Measurements from ENCODE around the gene SPTLC3. TPM values are rescaled to one million over a fixed set of nuclear protein-coding genes. Genes with fewer than 3 reads are reported as not detected.

SPTLC3 gene
- total RNA-seq, 1 donor from 2014 or later = 18.7 TPM

DNA sequence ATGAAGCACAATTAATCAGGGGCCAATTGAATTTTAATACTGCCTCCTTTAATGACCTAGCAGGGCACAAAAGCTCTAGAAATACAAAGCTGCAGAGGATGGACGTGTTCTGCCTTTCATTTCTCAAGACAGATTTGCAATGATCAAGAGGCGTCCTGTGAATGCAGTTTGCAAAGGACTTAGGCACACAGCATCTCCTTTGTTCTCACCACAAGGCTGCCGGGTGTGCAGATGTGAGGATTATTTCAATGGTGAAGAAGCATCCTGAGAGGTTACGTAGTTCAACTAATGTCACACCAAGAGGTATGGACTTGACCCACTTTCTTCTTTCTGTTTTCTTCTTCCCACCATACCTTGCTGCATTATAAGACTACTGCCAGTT lies 42.9 kb upstream of the SPTLC3 start:
- Histone ChIP-seq H3K27me3 (ENCODE audit: low read depth) (no peaks in the 10 kb centered on the region), H3K4me3 (no peak overlapping the region), H3K4me1 (no peaks in the 10 kb centered on the region), H3K27ac (no peak overlapping the region), H3K9me3 (no peaks in the 10 kb centered on the region), H3K36me3 (no peaks in the 10 kb centered on the region)
- TF ChIP-seq, protein P1, sequence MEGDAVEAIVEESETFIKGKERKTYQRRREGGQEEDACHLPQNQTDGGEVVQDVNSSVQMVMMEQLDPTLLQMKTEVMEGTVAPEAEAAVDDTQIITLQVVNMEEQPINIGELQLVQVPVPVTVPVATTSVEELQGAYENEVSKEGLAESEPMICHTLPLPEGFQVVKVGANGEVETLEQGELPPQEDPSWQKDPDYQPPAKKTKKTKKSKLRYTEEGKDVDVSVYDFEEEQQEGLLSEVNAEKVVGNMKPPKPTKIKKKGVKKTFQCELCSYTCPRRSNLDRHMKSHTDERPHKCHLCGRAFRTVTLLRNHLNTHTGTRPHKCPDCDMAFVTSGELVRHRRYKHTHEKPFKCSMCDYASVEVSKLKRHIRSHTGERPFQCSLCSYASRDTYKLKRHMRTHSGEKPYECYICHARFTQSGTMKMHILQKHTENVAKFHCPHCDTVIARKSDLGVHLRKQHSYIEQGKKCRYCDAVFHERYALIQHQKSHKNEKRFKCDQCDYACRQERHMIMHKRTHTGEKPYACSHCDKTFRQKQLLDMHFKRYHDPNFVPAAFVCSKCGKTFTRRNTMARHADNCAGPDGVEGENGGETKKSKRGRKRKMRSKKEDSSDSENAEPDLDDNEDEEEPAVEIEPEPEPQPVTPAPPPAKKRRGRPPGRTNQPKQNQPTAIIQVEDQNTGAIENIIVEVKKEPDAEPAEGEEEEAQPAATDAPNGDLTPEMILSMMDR (IDR thresholded peaks at IDR 0.05) = no peak
- no peak for ATAC-seq
- intact Hi-C loops (cut with DNase I) = loop anchor here (10.0 kb wide), 1 partner anchor 139 kb away; no protein-coding TSS in a partner anchor
- DNase-seq = no peak

DNA sequence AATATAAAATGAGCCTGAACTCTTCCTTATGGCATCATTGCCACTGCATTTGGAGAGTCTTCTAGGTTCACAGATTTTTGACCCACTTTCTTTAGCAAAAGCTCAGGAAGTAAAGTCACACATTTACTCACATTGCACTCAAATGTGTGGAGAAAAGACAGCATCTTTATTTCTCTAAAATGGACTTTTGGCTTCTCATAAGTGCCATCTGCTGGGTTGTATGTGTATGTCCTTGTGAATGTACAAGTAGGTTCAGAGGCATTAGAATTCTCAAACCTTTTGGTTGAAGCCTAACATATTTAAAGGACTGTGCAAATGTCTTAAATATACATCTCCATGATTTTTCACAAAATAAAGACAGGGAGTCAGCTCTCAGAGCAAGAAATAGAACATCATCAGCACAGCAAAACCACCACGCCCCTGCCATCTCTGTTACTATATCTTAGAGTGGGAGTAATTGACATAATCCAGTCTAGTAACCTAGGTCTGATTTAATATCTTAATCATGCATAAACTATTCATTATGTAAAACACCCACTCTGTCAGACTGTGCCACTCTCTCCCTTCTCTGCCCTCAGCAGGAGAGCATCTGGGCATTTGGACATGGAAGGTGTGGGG lies 42.2 kb upstream of the SPTLC3 start:
- H3K27ac ChIP-seq = no peak overlapping the region
- intact Hi-C loops (cut with DNase I) = loop anchor here (10.0 kb wide), 1 partner anchor 138 kb away; no protein-coding TSS in a partner anchor
- ATAC-seq = no peak
- H3K4me3 ChIP-seq = no peak overlapping the region
- H3K36me3 ChIP-seq = no peaks in the 10 kb centered on the region
- no peaks in the 10 kb centered on the region for H3K4me1 ChIP-seq
- TF ChIP-seq, protein P1 (IDR thresholded peaks at IDR 0.05) = no peak
- H3K27me3 ChIP-seq (ENCODE audit: low read depth) = no peaks in the 10 kb centered on the region
- DNase-seq = no peak
- no peaks in the 10 kb centered on the region for H3K9me3 ChIP-seq

DNA sequence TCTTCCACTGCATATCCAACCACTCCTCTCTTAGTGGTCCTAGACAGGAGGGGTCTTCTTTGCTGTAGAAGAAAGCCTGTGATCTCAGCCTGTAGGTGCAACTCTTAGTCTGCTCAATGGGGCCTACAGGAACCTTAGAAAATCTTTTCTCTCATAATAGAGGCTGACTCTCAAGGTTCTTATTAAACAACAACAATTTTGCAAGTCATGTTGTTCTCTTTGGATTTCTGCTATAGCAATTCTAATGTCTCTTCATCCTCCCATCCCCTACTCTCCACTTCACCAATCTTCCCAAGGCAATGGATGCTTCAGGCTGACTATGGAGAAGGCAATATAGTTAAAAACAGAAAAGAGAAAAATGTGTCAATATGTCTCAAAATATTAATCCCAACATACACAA lies 40.8 kb upstream of the SPTLC3 start:
- Histone ChIP-seq H3K27ac (no peak overlapping the region), H3K9me3 (no peaks in the 10 kb centered on the region), H3K4me1 (no peaks in the 10 kb centered on the region), H3K36me3 (no peaks in the 10 kb centered on the region), H3K27me3 (ENCODE audit: low read depth) (no peaks in the 10 kb centered on the region), H3K4me3 (no peak overlapping the region)
- TF ChIP-seq, protein P1 (IDR thresholded peaks at IDR 0.05) = no peak
- no peak for DNase-seq
- intact Hi-C loops (cut with DNase I) = loop anchor here (10.0 kb wide), 1 partner anchor 137 kb away; no protein-coding TSS in a partner anchor
- ATAC-seq = no peak

DNA sequence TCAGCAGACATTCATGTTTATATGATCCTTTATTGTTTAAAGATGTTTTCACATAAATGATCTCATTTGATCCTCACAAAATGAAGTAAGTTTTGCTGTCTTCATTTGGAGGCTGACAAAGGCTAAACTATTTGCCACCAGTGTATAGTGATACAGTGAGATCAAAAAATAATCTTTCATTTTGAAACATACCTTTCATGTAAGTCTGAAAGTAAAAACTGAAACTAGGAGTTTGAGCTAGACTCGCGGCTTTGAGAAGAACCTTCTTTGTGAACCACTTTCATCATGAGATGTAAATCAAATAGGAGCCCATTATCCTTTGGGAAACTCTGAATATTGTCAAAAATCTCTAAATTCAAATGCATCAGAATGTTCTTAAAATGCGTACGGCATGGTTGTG lies 40.3 kb upstream of the SPTLC3 start:
- TF ChIP-seq, protein P1 (IDR thresholded peaks at IDR 0.05) = no peak
- no peaks in the 10 kb centered on the region for H3K27me3 ChIP-seq (ENCODE audit: low read depth)
- no peaks in the 10 kb centered on the region for H3K9me3 ChIP-seq
- no peak for DNase-seq
- H3K27ac ChIP-seq = no peak overlapping the region
- no peak overlapping the region for H3K4me3 ChIP-seq
- intact Hi-C loops (cut with DNase I) = loop anchor here (10.0 kb wide), 1 partner anchor 136 kb away; no protein-coding TSS in a partner anchor
- no peak for ATAC-seq
- no peaks in the 10 kb centered on the region for H3K36me3 ChIP-seq
- no peaks in the 10 kb centered on the region for H3K4me1 ChIP-seq

DNA sequence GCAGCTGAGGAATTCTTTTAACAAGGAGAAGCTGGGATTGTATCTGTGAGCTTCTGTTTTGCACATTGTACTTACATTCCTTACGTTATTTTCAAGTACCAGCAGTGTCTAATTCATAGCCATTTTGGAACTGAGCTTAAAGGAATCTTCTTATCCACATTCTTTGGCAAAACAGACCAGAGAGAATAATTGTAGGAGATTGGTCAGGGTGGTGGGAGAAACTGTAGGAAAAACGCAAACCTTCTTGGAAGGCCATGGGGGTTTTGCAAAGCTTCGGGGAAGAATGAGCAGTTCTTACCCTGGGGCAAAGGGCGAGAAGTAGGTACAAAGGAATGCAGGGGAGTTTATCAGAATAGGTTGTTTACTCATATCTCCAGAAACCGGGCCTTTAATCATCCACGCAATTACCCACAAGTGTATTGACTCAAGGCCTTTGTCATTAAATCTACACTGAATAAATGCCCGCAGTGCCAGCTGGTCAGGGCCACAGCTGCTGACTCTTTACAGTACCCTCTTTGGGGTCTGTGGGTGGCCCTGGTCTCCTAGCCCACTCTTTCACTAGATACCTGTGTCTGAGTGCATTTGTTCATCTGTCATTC lies 39.6 kb upstream of the SPTLC3 start:
- Histone ChIP-seq H3K36me3 (no peaks in the 10 kb centered on the region), H3K4me3 (no peak overlapping the region), H3K27ac (no peak overlapping the region), H3K4me1 (no peaks in the 10 kb centered on the region), H3K27me3 (ENCODE audit: low read depth) (no peaks in the 10 kb centered on the region), H3K9me3 (no peaks in the 10 kb centered on the region)
- TF ChIP-seq, protein P1 (IDR thresholded peaks at IDR 0.05) = no peak
- DNase-seq (no peak), ATAC-seq (no peak)
- intact Hi-C loops (cut with DNase I) = loop anchor here (10.0 kb wide), 1 partner anchor 136 kb away; no protein-coding TSS in a partner anchor

Measured in lower lobe of right lung (tissue), 2 donors.